GM21360 (cell line): ENCODE measurements around the gene ZBTB43.
A peak's percentile ranks its signal among the peaks of the same experiment; 100 is the strongest.

Experiments used
- ATAC-seq: cut with Tn5 transposase; IDR thresholded peaks from one replicate; pipeline ENCODE4 v1.9.1; 2021; ENCODE audit warnings: mild to moderate bottlenecking, moderate library complexity; ENCODE audit not compliant: unreplicated experiment

ZBTB43 gene

GRCh38 chr9:126853667-126854066 lies 48.8 kb downstream of the ZBTB43 start:
- no peak for ATAC-seq

- ATAC-seq = no peak
Observed at GRCh38 chr9:126854734-126855133, 49.9 kb downstream of the ZBTB43 start.

DNA sequence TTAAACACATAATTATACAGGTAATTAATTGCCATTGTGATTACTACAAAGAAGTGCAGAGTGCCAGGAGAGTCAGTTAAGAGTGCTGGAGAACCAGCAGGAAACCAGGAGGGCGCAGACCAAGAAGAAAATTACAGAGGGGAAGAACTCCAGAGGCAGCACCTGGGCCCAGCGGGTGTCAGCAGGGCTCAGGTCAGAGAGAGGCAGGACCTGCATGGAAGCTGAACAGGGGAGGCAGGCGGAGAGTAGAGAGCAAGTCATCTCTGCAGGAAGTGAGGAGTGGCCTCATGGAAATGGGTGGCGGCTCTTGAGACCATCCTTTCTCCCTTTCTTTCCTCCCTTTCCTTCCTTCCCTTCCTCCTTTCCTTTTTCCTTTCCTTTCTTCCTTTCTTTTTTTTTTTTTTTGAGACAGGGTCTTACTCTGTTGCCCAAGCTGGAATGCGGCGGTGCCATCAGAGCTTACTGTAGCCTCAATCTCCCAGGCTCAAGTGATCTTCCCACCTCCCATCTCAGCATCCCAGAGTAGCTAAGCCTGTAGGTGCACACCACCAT lies 51.6 kb downstream of the ZBTB43 start:
- ATAC-seq = no peak

- no peak for ATAC-seq
Observed at GRCh38 chr9:126857261-126857960, 52.6 kb downstream of the ZBTB43 start.

- no peak for ATAC-seq
Observed at GRCh38 chr9:126859111-126859510, 54.3 kb downstream of the ZBTB43 start.

DNA sequence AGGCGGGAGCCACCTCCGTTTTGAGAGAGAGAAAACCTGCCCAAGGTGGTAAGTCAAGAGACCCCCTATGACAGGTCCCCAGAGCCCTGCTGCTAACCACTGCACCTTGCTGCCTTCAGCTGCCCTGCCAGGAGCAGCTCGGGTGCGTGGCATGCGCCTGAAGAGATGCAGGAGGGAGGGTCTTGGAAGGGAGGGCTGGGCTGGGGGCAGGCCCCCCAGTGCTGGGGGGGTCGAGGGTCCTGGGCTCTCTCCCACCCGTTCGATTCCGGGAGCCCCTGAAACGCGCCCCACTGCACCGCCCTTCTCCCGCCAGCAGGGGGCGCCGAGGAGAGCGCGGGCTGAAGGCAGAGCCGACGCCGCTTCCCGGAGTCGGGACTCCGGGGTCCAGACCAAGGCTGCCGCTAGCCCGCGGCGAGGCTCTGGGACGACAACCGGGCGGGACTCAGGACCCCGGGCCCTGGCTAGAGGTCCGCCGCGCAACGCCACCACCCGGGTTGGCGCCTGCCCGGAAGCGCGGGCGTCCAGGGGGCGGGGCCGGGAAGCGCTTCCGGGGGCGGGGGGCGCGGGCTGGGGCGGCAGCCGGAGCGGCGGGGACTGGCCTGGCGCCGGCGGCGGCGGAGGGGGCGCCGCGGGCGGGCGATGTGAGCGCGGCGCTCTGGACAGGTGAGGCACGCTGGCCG lies 55.4 kb downstream of the ZBTB43 start, which contains the start of gene ZBTB34:
Gene ZBTB34, plus strand, starts transcription at position 563 of the 680 bp plus-strand sequence. CDS start 18,761 bp downstream, outside the sequence.
- ATAC-seq = peak; percentile 72

DNA sequence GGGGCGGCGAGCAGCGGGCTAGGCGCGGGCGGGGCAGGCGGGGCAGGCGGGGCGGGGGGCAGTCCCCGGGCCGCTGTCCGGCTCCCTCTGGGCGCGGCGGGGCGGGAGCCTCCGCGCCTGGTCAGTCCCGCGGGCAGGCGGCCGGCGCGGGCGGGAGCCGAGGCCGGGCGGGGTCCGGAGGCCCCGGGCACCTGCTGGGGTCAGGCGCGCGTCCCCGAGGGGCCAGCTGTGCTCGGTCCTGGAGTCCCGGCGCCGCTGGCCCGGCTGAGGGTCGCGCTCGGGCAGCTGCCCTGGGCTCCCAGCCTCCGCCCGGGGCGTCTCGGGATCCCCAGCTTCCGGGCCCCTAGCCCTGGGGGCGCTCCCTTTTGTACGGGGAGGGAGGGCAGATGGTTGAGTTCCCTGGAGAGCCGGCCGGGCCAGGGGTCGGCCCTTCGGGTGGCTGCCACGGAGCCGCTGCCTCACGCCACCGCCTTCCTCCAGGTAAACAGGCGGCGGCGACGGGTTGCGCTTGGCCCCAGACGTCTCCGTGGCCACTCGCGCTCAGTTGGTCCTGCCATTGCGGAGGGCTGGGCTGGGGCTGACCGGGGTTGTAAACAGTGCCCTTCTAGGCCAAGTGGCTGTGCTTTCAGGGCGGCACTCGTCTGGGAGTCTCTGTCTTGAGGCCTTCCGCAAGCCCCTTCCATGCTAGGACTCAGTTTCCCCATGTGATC lies 56.1 kb downstream of the ZBTB43 start:
- peak; percentile 25 for ATAC-seq

GRCh38 chr9:126861707-126862103 lies 56.9 kb downstream of the ZBTB43 start:
- ATAC-seq = no peak

DNA sequence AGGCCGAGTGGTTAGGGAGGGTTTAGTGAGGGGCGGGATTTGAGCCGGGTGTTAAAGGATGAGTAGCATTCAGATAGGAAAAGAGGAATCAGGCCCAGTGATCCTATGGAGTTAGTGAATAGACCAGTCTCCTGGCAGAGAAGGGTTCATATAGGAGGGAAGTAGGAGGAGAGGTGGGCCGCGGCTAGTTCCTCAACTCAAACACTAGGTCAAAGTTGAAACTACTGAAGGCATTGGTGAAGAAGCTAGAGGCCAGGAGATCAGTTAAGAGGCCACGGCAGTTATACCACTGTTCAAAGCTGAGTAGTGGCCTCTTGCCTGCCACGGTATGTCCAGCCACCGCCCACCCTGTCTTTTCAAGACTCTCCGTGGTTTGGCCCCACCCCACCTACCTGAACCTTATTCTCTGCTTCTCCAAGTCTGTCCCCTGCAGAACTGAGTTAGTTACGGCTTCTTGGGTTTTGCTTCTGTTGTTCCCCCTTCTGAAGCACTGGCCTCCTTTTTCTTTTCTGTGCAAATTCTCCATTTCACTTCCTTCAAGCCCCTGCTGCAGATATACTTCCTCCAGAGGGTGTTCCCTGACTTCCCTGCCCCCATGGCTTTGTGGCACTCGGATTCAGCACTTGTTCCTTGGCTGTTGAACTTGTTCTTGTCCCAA lies 57.4 kb downstream of the ZBTB43 start:
- no peak for ATAC-seq

GRCh38 chr9:126864771-126865170 lies 59.9 kb downstream of the ZBTB43 start:
- no peak for ATAC-seq

DNA sequence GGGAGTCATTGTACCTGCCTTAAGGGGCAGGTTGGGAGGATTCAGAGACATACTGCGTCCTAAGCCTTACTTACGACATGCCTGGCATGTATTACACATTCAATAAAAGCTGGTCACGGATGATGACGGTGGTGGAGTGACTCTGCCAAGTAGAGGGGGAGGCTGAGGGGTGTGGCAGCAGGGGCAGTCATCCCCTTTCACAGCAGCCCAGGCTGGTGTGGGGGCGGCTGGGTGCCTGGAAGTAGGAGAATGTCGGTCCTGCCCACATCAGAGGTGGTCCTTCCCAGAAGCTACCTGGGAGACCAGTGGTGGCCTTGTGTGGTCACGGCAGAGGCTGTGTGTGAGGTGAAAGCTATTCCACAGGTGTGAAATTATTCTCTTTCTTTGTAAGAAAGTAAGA lies 64.5 kb downstream of the ZBTB43 start:
- ATAC-seq = no peak

DNA sequence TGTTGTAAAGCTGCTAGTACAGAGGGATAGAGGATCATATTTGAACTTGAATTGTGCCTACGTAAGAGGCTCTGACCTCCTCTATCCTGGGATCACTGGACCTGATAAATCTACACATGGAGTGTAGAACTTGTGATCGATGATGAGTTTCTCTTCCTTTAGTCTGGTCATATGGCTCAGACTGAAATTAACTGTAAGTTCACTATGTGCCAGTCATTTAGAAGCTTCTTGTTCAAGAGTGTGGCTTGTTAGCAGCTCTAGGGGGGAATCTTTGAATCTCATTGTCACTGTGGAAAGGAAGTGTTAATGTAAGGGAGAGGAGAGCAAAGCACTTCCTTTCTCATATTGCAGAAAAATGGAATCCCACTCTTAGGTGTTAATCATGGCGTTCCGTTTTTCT lies 67.7 kb downstream of the ZBTB43 start:
- no peak for ATAC-seq

DNA sequence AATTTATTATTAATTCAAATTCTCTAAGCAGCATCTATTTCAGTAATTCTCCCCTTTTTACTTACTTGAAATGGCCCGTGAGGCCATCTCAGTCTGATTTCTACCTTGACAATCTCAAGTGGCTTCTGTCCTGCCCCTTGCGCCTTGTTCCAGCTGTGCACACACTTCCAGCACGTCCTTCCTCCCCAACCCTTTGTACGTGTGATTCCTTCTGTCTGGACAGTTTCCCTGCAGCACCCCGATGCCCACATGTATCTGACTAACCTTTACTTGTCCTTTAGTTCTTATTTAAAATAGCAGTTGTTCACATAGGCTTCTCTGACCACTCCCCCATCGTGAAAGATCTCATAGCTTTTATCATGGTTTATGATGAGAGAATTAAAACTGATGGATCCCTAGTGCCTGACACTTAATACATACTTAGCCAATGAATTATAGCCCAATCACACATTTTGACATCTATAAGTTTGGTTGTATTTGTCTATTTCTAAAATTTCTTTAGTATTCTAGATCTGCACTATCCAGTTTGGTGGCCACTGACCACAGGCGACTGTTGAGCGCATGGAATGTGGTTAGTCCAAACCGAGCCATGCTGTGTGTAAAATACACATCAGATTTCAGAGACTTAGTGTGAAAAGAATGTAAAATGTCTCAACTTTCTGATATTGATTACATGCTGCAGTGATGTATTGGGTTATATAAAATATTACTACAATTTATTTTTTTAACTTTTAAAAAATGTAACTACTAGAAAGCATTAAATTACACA lies 69.9 kb downstream of the ZBTB43 start:
- ATAC-seq = no peak

DNA sequence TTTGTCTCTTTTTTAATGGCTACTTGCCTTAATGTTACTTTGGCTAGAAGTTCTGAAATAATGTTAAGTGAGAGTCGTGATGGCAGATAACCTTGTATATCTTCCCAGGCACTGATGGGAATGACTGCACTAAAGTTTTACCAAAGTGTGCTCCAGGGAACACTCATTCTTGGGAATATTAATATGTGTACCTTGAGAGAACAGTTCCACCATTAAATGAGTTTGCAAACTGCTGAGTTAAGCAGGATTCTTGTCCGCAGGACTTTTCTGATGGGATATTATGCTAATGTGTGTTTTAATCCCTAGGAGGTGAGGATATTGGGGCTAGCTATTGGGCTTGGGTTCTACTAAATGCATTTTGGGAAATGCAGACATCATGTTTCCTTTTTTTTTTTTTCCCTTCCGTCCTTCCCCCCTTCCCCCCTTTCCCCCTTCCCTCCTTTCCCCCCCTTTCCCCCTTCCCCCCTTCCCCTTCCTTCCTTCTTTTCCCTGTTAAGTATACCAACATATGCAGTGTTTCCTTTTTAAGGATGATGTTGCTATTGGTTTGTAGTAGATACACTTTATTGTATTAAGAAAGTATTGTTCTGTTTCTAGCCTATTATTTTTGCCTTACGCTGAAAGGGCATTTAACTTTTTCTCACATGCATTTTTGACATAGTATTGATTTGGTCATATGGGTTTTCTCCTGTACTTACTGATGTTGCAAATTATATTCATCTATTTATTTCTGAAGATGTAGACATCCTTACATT lies 71.1 kb downstream of the ZBTB43 start:
- no peak for ATAC-seq

GRCh38 chr9:126876531-126876930 lies 71.7 kb downstream of the ZBTB43 start:
- no peak for ATAC-seq

DNA sequence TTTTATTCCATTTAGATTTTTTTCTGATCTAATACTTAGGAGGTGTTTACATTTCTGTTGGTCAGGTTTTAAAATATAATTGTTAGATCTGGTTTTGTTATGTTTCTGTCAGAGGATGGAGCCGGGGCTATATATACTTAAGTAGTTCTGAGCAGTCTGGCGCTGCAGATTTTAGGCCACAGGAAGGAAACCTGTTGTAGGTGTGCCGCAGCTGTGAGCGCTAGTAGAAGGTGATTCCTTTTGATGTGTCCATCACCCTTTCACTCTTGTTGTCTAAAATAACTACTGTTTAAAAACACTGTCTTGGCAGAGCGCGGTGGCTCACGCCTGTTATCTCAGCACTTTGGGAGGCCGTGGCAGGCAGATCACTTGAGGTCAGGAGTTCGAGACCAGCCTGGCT lies 72.6 kb downstream of the ZBTB43 start:
- no peak for ATAC-seq

DNA sequence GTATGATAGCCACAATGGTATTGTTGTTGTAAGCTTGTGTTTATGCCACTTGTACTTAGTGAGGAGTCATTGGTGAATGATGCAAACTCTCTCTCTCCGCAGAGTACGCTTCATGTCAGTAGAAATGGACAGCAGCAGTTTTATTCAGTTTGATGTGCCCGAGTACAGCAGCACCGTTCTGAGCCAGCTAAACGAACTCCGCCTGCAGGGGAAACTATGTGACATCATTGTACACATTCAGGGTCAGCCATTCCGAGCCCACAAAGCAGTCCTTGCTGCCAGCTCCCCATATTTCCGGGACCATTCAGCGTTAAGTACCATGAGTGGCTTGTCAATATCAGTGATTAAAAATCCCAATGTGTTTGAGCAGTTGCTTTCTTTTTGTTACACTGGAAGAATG lies 74.4 kb downstream of the ZBTB43 start:
- ATAC-seq = no peak

DNA sequence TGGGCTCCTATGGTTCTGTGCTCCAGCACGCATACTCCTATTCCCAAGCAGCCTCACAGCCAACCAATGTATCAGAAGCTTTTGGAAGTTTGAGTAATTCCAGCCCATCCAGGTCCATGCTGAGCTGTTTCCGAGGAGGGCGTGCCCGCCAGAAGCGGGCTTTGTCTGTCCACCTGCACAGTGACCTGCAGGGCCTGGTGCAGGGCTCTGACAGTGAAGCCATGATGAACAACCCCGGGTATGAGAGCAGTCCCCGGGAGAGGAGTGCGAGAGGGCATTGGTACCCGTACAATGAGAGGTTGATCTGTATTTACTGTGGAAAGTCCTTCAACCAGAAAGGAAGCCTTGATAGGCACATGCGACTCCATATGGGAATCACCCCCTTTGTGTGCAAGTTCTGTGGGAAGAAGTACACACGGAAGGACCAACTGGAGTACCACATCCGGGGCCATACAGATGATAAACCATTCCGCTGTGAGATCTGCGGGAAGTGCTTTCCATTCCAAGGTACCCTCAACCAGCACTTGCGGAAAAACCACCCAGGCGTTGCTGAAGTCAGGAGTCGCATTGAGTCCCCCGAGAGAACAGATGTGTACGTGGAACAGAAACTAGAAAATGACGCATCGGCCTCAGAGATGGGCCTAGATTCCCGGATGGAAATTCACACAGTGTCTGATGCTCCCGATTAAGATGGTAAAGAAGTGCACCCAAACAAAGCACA lies 75.5 kb downstream of the ZBTB43 start:
- ATAC-seq = no peak

DNA sequence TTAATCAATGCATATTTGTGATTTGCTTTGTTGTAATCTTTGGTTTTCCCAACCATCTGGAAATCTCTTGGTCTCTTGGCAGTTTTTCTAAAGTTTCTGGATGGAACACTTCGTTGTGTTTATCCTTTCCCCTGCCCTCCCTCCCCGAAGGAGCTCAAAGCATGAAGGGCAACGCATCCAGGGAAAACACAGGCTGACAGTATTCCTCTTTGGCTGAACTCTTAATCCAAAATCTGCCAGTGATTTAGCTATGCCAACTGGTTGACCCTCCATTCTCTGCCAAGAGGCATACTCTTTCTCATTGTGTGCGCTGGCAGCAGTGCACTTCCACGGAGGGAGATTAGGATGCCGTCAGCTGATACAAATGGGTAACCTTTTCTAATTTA lies 76.1 kb downstream of the ZBTB43 start:
- ATAC-seq = no peak
